Psoas muscle (tissue), 8 donors: Measurements from ENCODE around the gene CASZ1. TPM values are rescaled to one million over a fixed set of nuclear protein-coding genes. Genes with fewer than 3 reads are reported as not detected.

Experiments used
- ATAC-seq, 4 donors: fragments of 200-7000 bp; cut with Tn5 transposase; one replicate each; pipeline ENCODE4 v1.9.1; 2020; ENCODE audit warnings: moderate library complexity in 3 of 4, mild to moderate bottlenecking in 2 of 4
- DNase-seq, 2 donors: peaks; one replicate each; pipeline ENCODE4 v3.0.0-alpha.2; 2020
- H3K27ac ChIP-seq: fragments of 200-600 bp; one replicate; pipeline ENCODE4 v1.8.0; 2022
- H3K27me3 ChIP-seq, 3 donors: fragments of 200-600 bp in 1 of 3; one replicate each; pipeline versions ENCODE4 v1.6.1 to v1.8.0; 2013 to 2022; ENCODE audit warnings: low read length in 2 of 3, mild to moderate bottlenecking in 2 of 3, moderate library complexity in 1 of 3; ENCODE audit not compliant: insufficient read depth in 3 of 3
- H3K36me3 ChIP-seq, 2 donors: fragments of 200-600 bp in 1 of 2; one replicate each; pipeline versions ENCODE4 v1.6.1 to v1.8.0; 2013 to 2022; ENCODE audit warnings: low read depth in 1 of 2, mild to moderate bottlenecking in 1 of 2, moderate library complexity in 1 of 2; ENCODE audit not compliant: insufficient read depth in 1 of 2
- H3K4me1 ChIP-seq: fragments of 200-600 bp; one replicate; pipeline ENCODE4 v1.8.0; 2022
- H3K4me3 ChIP-seq: fragments of 200-600 bp; one replicate; pipeline ENCODE4 v1.8.0; 2022; ENCODE audit warnings: mild to moderate bottlenecking
- H3K9me3 ChIP-seq: fragments of 200-600 bp; one replicate; pipeline ENCODE4 v1.8.0; 2022
- WGBS, 3 donors: extraction: QIAGEN DNeasy Blood & Tissue Kit; methylation state at CpG; one replicate each; pipeline versions ENCODE4 v1.1.6 to v1.1.7; 2013; 5-methylcytosine and 5-hydroxymethylcytosine counted together
- intact Hi-C, 2 donors: fragments of 100-400 bp; cut with DNase I; formaldehyde crosslinking; loops; one replicate each; pipeline versions ENCODE4 v1.11.0 to v1.14.2; 2022
- polyA plus RNA-seq, 3 donors: library from polyadenylated mRNA; stranded (reverse); fragments of 200-250 nt; gene quantifications; one replicate each; pipeline ENCODE4 v1.2.3, GENCODE V29; 2013
- total RNA-seq, 4 donors: library from RNA; stranded (reverse); fragmentation: NEBNext Ultra II Directional in 2 of 4; extraction: Animal tissue kit (Norgen Biotek cat#: 25700) in 2 of 4; gene quantifications; one replicate each; pipeline versions ENCODE4 v1.2.1 to v1.2.4, GENCODE V29; 2021 to 2023
- TF ChIP-seq, protein P1 (sequence below): fragments of 200-600 bp; IDR thresholded peaks from one replicate; pipeline ENCODE4 v1.8.0; 2022; ENCODE audit warnings: antibody characterized with exemption
- donor health status: healthy with polysubstance abuse.
- donor health status: DM: no; HTN: no; CAD: no; lungs with moderate emphysema.
- donor health status: Bipolar disorder and iron deficiency.
- donor health status: healthy.
- donor health status: DM: yes; HTN: yes; CAD: no.
- donor health status: DM: no; HTN: no; CAD: no.
- donor health status: DM: no; HTN: no; CAD: no.
- donor health status: DM: yes; HTN: yes; CAD: no.

Gene CASZ1
- total and polyA plus RNA-seq, 7 donors, result 2.6 to 83.3 (median 53.1) TPM

DNA sequence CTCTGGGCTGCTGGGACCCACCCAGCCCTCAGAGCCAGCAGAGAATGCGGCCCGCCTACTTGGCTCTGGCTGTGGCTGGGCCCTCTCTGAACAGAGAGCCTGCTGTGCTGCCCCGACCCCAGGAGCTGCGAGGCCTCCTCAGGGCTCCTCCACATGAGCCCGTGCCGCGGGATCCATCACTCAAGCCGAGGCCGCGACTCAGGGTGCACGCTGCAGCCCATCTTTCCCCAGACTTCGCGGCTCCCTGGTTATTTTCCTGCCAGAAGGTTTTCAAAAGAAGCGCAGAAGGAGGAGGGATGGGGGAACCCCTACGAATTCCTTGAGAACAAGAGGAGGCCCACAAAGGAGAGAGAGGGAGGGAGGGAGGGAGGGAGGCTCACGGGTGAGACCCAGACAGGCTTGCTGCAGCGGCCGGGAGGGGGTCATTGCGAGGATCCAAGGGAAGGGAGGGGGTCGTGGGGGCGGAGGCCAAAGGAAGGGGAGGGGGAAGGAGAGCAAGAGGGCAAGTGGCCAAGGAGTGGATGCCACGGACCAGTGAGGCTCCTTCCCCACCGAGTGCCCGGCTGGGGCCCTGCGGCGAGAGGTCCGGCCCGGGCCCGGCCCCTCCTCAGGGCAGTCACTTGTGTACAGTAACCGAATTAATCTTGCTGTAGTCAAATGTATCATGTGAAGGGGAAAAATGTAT lies 146.8 kb downstream of the CASZ1 start:
- intact Hi-C loops, result no loop called here
- H3K4me1 ChIP-seq, result no peaks in the 10 kb centered on the region
- H3K36me3 ChIP-seq, result peaks cover 0 to 86% of the 10 kb centered on the region in 2 donors
- H3K9me3 ChIP-seq, result no peaks in the 10 kb centered on the region
- TF ChIP-seq, protein P1, sequence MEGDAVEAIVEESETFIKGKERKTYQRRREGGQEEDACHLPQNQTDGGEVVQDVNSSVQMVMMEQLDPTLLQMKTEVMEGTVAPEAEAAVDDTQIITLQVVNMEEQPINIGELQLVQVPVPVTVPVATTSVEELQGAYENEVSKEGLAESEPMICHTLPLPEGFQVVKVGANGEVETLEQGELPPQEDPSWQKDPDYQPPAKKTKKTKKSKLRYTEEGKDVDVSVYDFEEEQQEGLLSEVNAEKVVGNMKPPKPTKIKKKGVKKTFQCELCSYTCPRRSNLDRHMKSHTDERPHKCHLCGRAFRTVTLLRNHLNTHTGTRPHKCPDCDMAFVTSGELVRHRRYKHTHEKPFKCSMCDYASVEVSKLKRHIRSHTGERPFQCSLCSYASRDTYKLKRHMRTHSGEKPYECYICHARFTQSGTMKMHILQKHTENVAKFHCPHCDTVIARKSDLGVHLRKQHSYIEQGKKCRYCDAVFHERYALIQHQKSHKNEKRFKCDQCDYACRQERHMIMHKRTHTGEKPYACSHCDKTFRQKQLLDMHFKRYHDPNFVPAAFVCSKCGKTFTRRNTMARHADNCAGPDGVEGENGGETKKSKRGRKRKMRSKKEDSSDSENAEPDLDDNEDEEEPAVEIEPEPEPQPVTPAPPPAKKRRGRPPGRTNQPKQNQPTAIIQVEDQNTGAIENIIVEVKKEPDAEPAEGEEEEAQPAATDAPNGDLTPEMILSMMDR, result no peak
- H3K4me3 ChIP-seq, result no peak overlapping the region
- H3K27ac ChIP-seq, result no peak overlapping the region
- no peak for DNase-seq
- 75 to 81% (median 78%) methylated on average over 30 of the region's 30 CpGs for WGBS, 3 donors
- no peak for ATAC-seq
- H3K27me3 ChIP-seq, result no peaks in the 10 kb centered on the region

GRCh38 chr1:10648689-10649516 lies 147.5 kb downstream of the CASZ1 start:
- Histone ChIP-seq H3K36me3 (peaks cover 0 to 86% of the 10 kb centered on the region in 2 donors), H3K27me3 (no peaks in the 10 kb centered on the region), H3K27ac (no peak overlapping the region), H3K9me3 (no peaks in the 10 kb centered on the region), H3K4me1 (no peaks in the 10 kb centered on the region), H3K4me3 (no peak overlapping the region)
- ATAC-seq, result no peak
- intact Hi-C loops, result no loop called here
- 75 to 87% (median 82%) methylated on average over 31 to 32 of the region's 32 CpGs for WGBS, 3 donors
- DNase-seq, result no peak
- TF ChIP-seq, protein P1, result no peak

GRCh38 chr1:10647414-10648170 lies 148.9 kb downstream of the CASZ1 start:
- no peak for DNase-seq
- TF ChIP-seq, protein P1, result no peak
- intact Hi-C loops, result no loop called here
- no peaks in the 10 kb centered on the region for H3K27me3 ChIP-seq
- H3K27ac ChIP-seq, result no peak overlapping the region
- 91 to 92% (median 91%) methylated on average over 32 to 38 of the region's 38 CpGs for WGBS, 3 donors
- peaks cover under 1 to 86% of the 10 kb centered on the region in 2 donors for H3K36me3 ChIP-seq
- H3K9me3 ChIP-seq, result no peaks in the 10 kb centered on the region
- no peaks in the 10 kb centered on the region for H3K4me1 ChIP-seq
- ATAC-seq, result no peak
- no peak overlapping the region for H3K4me3 ChIP-seq

DNA sequence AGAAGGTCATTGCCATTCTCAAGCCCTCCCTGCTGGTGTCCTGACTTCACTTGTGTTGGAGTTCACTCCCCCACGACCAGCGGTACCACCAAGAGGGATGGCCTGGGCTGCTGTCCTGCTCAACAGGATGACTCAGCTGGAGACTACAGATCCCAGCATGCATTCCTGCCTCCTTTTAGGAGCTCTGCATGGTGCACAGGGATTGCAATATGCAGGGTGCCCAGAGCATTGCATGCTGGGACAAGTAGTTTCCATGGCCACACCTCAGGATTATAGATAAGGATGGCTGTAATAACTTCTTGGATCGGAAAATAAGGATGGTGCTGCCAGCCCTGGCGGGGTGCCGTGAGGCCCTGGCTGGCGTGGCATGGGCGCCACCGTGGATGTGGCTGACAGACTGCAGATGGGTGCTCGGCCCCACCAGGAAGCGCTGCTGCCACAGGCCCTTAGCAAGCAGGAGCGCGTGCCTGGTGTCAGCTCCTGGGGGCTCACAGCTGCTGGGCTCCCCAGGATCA lies 150.0 kb downstream of the CASZ1 start:
- no peak for DNase-seq
- TF ChIP-seq, protein P1, result no peak
- Histone ChIP-seq H3K4me1 (no peaks in the 10 kb centered on the region), H3K9me3 (no peaks in the 10 kb centered on the region), H3K36me3 (peaks cover 3 to 85% of the 10 kb centered on the region in 2 donors), H3K27ac (no peak overlapping the region), H3K4me3 (no peak overlapping the region), H3K27me3 (no peaks in the 10 kb centered on the region)
- WGBS, 3 donors, result 56 to 82% (median 59%) methylated on average over 12 of the region's 12 CpGs
- intact Hi-C loops, result no loop called here
- peak; percentile 26 to 74 (median 52) for ATAC-seq
